M059J (cell line): ENCODE data around the gene GIMAP8. TPM values are rescaled to one million over a fixed set of nuclear protein-coding genes. Genes with fewer than 3 reads are reported as not detected.

ENCODE experiments used
- DNase-seq: peaks from one replicate; pipeline ENCODE4 v3.0.0-alpha.2; 2012; ENCODE audit warnings: low read depth
- total RNA-seq: library from RNA; depleted of rRNA; stranded (reverse); fragments of >200 nt; shearing (Covaris generic); gene quantifications from 2 replicates; pipeline ENCODE4 v1.2.3, GENCODE V29; 2014; rRNA removed

The GIMAP8 gene
- total RNA-seq, result not detected in 2 replicates

GRCh38 chr7:150450491-150451001 is at the start of gene GIMAP8:
Gene GIMAP8 (plus strand): TSS chr7:150450630. CDS start chr7:150466699, 16,069 bp downstream.
- DNase-seq, result no peak

DNA sequence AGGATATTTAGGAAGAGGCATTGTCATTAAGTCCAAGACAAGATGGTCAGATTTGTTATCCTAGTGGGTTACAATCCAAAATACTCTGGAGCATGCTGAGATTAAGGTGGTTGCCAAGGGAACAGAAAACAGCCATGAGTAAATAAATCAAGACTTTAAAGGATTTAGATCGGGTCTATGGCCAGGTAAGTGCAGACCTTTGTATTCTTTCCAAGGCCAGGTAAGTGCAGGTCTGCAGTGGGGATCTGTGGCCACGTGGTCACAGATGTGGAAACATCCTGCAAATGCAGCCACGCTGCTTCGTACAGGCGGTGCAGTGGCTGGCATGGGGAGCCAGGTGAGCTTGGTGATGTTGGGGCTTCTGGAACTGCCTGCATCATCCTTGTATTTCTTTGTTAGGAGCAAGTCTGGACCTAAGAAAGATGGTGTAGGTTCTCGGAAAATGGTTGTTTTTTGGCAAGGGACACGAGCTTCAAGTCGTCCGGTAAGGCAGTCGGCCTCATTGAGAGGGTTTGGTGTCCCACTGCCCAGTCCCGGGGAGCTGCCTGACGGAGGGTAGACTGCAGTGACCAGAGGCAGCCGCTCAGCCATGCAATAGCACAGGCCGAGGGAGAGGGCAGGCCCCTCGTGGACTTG is 49.5 kb upstream of the GIMAP8 start:
- DNase-seq, result peak; percentile 56

GRCh38 chr7:150401424-150401790 is 49.0 kb upstream of the GIMAP8 start:
- DNase-seq, result peak; percentile 32

- no peak for DNase-seq
These were observed 48.4 kb upstream of the GIMAP8 start for GRCh38 chr7:150401861-150402631.

DNA sequence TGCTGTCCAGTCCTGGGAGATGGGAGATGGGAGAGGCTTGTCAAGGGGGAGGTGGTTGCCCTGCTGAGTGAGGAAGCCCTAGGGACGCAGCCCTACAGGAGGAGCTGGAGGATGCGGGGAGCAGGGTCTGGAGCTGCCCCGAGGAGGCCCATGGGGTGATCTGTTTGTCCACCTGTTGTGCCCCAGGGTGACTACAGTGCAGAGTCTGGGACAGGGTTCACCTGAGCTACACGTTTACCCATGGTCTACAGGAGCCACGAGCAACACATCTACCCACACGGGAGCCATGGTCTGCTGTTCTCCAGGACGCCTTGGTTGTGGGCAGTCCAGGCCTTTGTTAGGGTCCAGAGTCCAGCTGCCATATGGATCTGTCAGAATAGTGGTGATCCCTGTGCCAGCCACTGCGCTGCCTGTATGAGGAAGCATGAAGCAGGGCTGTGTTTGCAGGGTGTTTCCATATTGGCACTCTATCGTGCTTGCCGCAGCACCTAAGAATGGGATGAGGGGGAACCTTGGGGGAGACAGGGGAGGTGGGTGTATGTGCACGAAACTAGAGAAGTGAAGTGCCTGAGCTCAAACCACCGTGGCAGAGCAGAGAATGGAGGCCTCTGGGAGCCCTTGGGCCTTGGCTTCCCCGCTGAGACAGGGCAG is 47.6 kb upstream of the GIMAP8 start:
- no peak for DNase-seq

DNA sequence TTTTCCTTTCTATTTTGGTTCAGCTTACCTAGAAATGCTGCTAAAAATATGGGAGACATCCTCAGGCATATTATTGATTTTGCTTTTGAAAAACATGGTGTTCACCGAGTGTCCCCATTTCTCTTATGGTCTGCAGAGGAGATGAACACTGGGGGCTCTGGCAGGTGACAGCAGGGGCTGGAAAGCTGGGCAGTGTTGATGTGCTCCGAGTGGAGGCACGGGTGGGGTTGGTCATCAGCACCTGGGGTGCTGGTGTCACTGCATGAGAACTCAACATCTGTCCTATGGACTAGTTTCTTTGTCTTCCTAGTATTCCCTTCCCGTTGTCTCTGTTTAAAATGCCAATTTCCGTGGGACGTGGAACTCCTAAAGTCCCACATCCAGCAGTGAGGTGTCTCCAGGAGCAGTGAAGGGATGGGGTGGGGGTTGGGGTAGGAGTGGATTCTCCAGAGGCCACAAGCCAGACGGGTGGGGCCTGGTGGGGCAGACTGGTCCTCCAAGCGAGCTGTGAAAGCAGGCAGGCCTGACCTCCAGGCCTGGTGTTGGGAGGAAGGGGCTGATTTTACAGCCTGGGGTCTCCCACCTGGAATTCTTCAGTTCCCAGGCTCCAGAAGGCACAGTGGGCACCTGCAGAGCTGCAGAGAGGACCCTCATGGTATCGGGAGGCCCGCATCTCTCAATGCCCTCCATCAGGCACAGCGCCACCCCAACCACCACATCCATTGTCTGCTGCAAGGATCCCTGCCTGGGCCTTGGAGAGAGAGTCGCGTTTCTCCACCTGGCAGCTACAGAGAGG is 46.9 kb upstream of the GIMAP8 start:
- DNase-seq, result no peak

DNA sequence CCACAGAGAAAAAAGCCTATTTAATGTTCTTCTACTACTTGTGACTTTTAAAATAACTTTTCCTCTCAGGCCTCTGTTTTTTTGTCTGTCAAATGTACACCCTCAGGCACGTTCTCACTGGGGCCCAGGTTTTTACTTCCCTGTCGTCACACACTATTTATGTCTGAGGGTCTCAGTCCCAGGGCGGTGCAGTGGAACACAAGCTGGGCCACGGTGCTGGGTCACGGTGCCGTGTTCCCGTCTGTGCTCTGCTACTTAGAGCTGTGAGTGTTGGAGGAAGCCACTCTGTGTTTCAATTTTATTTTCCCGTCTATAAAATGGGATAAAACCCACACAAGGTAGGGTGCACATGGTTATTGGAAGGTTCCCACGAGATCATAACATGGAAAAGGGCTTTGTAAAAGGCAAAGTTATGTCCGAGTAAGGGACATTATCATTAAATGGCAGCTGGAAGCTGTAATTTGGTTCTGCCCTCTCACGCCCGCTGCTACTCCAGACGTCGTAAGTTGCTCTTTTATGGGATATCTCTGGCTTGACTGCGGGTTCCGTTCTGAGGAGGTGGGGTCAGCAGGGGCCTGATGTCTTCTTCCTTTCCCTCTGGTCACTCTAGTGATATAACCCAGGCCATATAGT is 46.1 kb upstream of the GIMAP8 start:
- DNase-seq, result no peak

GRCh38 chr7:150404805-150405583 is 45.4 kb upstream of the GIMAP8 start:
- DNase-seq, result peak; percentile 74

- peak; percentile 26 for DNase-seq
These were observed 44.7 kb upstream of the GIMAP8 start for GRCh38 chr7:150405584-150406311.

DNA sequence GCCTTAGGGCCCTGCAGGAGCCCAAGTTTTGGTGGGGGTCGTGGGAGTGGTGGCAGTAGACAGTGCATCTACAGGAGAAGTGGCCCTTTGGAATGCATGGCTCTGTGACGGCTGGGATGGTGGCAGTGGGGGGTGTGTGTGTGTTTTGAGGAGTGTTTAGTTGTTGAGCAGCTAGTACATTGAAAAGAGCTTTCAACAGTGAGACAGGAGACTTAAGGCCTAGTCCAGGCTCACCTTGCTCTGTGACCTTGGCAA is 44.2 kb upstream of the GIMAP8 start:
- no peak for DNase-seq

DNA sequence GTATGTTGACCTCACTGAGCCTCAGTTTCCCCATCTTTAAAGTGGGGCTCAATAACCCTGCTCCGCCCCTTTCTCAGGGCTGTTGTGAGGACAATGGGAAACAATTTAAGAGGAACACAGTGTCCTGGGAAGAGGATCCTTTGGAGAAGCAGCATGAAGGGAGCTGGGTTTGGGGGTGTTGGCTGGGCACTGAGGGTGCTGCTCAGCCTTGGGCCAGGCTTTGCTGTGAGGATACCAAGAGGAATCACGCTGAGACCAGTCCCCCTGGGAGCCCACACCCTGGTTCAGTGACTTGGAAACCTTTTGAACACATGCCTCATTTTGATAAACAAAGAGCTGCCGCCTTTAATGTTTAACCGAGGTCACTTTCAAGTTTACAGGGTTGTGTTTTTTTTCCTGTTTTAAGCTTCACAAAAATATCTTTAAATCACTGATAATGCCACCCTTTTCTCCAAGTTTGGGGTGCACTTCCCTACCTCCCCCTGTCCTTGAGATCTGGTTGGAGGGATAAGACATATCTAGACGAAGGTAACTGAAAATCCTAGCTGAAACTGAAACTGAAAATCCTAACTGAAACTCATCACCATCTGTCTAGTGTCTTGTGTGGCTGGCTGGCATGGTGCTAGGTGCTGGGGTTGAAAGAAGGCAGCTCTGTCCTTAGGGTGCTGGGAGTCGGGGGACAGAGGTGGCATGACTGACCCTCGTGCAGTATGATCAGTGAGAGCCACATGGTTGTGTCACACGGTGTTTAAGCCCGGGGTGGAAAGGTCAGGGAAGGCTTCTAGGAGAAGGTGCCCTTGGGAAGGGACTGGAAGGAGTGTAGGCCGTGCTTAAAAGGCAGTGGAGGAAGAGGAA is 43.6 kb upstream of the GIMAP8 start:
- peak; percentile 25 for DNase-seq

DNA sequence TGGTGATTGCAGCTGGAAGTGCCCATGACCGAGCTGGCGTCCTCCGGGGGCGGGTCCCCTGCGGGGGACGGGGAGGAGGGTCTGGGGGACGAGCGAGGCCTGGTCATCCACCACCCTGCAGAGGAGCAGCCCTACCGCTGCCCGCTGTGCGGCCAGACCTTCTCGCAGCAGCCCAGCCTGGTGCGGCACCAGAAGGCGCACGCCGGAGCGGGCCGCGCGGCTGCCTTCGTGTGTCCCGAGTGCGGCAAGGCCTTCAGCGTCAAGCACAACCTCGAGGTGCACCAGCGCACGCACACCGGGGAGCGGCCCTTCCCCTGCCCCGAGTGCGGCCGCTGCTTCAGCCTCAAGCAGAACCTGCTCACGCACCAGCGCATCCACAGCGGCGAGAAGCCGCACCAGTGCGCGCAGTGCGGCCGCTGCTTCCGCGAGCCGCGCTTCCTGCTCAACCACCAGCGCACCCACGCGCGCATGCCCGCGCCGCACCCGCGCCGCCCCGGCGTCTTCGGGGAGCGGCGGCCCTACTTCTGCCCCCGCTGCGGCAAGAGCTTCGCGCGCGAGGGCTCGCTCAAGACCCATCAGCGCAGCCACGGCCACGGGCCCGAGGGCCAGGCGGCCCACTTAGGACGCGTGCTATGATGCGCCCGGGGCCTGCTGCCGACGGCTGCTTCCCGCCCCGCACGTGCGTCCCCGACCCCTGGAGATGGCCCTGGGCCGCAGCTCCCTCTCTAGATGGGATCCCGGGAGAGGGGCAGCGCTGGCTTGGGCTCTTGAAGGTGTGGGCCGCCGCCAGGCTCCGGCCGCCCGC is 42.6 kb upstream of the GIMAP8 start:
- DNase-seq, result no peak

DNA sequence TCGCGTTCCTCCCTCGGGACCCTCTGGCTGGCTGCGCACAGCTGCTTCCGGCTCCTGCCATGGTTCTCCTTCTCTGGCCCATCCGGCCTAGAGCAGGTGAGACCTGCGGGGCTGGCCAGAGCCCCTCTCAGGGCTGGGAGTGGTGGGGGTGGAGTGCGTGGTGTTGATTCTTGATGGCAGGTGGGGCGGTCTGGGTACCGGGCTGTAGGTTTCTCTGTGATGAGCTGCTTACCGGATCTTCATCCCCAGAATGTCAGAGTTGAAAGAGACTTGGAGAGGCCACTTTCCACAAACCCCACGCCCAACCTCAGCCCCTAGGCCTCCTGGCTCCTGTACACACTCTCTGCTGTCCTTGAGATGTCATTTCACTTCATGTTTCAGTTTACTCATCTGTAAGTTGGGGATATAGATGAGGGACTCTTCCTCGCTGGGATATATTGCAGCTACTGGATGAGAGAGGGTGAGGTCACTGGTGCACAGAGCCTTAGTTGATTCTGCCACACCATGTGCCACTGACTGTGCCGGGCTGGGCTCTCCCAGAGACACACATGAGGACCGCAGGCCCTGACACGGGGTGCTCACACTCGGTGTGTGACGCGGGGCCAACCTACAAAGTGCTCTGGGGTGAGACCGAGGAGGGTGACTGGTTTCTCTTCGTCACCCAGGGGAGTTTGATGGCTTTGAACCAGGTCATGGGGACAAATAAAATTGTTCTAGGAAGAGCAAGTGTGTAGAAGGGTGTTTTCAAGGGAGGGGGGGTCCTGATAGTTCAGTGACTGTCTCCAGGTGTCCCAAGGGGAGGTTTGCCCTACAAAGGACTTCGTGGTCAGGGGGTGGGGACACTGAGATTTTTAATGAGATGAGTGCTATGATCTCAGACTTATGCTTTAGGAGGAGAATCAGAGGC is 41.8 kb upstream of the GIMAP8 start:
- DNase-seq, result no peak

GRCh38 chr7:150409300-150410030 is 41.0 kb upstream of the GIMAP8 start:
- no peak for DNase-seq

- DNase-seq, result no peak
These were observed 40.3 kb upstream of the GIMAP8 start for GRCh38 chr7:150410131-150410530.

DNA sequence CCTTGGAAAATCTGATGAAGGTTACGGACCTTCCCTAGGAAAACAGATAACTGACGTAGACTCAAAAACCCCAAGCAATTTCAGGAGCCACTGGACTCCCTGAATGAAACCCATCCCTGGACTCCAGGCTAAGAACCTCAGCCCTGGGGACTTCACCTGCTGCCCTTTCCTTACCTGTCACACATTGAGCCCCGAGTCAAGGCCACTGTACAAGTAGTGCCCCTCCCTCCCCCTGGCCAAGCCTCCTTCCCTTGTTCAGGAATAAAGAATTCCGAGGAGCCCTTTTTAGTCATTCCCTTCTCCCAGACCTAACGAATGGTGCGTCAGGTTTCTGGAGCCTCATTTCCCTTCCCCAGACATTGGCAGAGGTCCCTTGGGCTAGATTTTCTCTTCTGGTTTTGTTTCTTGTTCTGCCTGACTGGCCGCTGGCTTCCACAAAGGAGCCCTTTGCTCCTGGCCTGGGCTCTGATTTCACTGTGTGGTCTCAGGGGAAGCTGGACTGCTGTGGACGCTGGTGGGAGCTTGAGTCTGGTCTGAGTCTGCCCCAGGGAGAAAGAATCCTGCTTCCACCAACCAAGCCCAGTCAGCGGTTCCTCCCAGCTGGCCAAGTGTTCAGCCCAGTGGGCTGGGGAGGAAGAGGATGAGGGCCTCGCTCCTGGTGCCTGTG is 39.6 kb upstream of the GIMAP8 start:
- no peak for DNase-seq
